Measurements from ENCODE around the gene TASP1. TPM values are rescaled to one million over a fixed set of nuclear protein-coding genes. Genes with fewer than 3 reads are reported as not detected.

The TASP1 gene
- total RNA-seq, 1 experiment from 2014 or later, result 9.5 TPM

GRCh38 chr20:13452470-13453124, 186.1 kb downstream of the TASP1 start:
- H3K9me3 ChIP-seq (ENCODE audit: control insufficient read depth, low read depth, low read length), result no peaks in the 10 kb centered on the region
- no peaks in the 10 kb centered on the region for H4K20me1 ChIP-seq (ENCODE audit: control insufficient read depth, insufficient read depth, insufficient read length)
- no peaks in the 10 kb centered on the region for H3K79me1 ChIP-seq (ENCODE audit: insufficient read depth, low read depth, low read length, poor library complexity, severe bottlenecking)
- H3K36me3 Mint-ChIP-seq (ENCODE audit: insufficient read depth in 1 of 3, low read depth in 3 of 3), result peaks cover 0 to 6% (median 5%) of the 10 kb centered on the region in 3 experiments; a peak in 3 of 7 replicates
- WGBS (ENCODE audit: extremely low coverage, insufficient read length, low lambda C conversion rate), result no CpG with 5 or more reads among the region's 3 CpGs
- no peaks in the 10 kb centered on the region for H3K27me3 ChIP-seq (ENCODE audit: insufficient read depth, low read length)
- no peak overlapping the region for H2BK5ac ChIP-seq (ENCODE audit: insufficient read length, low read length)
- no peak for TF ChIP-seq CTCF (conservative IDR thresholded peaks at IDR 0.05)
- H3K4me1 ChIP-seq (ENCODE audit: insufficient read depth, low read length), result no peaks in the 10 kb centered on the region
- no peaks in the 10 kb centered on the region for H3K27me3 Mint-ChIP-seq (ENCODE audit: low read depth)
- H3K27ac Mint-ChIP-seq, result no peak overlapping the region
- no peaks in the 10 kb centered on the region for H3K9me3 Mint-ChIP-seq
- H2BK12ac ChIP-seq (ENCODE audit: insufficient read length, low read depth, low read length), result no peak overlapping the region
- H3K4me3 Mint-ChIP-seq, result no peak overlapping the region
- no peak overlapping the region for H4K5ac ChIP-seq (ENCODE audit: insufficient read length, low read depth, low read length)
- no peak overlapping the region for H3K56ac ChIP-seq (ENCODE audit: insufficient read length, low read depth, low read length)
- H3K18ac ChIP-seq (ENCODE audit: insufficient read length, low read depth, low read length), result no peak overlapping the region
- H3T11ph ChIP-seq (ENCODE audit: low read length), result no peak overlapping the region
- no peak overlapping the region for H3K9ac ChIP-seq (ENCODE audit: extremely low read depth, insufficient read length, low read length)
- no peaks in the 10 kb centered on the region for H3K23me2 ChIP-seq (ENCODE audit: insufficient read length, low read depth, low read length, poor library complexity, severe bottlenecking)
- H2AK5ac ChIP-seq (ENCODE audit: insufficient read length, low read length), result no peak overlapping the region
- H3K4me2 ChIP-seq (ENCODE audit: insufficient read depth, insufficient read length, low read length), result no peak overlapping the region
- no peak overlapping the region for H3K23ac ChIP-seq (ENCODE audit: insufficient read length, low read depth, low read length)
- H3K14ac ChIP-seq (ENCODE audit: insufficient read depth, low read length), result no peak overlapping the region
- H2BK120ac ChIP-seq (ENCODE audit: low read depth, low read length, poor library complexity, severe bottlenecking), result no peak overlapping the region
- no peak overlapping the region for H2AFZ ChIP-seq (ENCODE audit: low read length)
- no peaks in the 10 kb centered on the region for H3K79me2 ChIP-seq (ENCODE audit: insufficient read depth, low read length)
- H2BK20ac ChIP-seq (ENCODE audit: low read depth, low read length, poor library complexity, severe bottlenecking), result no peak overlapping the region
- H3K4ac ChIP-seq (ENCODE audit: low read depth, low read length), result no peak overlapping the region
- no peak overlapping the region for H4K8ac ChIP-seq (replicated peaks; ENCODE audit: insufficient read length, low read depth, low read length)
- no peak overlapping the region for H4K91ac ChIP-seq (ENCODE audit: insufficient read length, low read depth, low read length)
- peaks cover 0 to 14% of the 10 kb centered on the region in 2 experiments; a peak in 2 of 4 replicates for H3K4me1 Mint-ChIP-seq
- H3K27ac ChIP-seq (ENCODE audit: insufficient read length, low read depth, low read length), result no peak overlapping the region
- no peak for DNase-seq
- H2BK15ac ChIP-seq (ENCODE audit: low read depth, low read length), result no peak overlapping the region

All from H9 (cell line).